HepG2 (cell line): ENCODE data around the gene CAPZB. TPM values are rescaled to one million over a fixed set of nuclear protein-coding genes. Genes with fewer than 3 reads are reported as not detected.

Experiments
- RELA ChIP-seq: sonication (generic); formaldehyde crosslinking; IDR thresholded peaks from 2 replicates; pipeline ENCODE4 v1.4.0; 2020; ENCODE audit warnings: missing genetic modification reagents
- SRY ChIP-seq: sonication (generic); formaldehyde crosslinking; IDR thresholded peaks from 2 replicates; pipeline ENCODE4 v1.8.0; 2022; ENCODE audit warnings: mild to moderate bottlenecking, missing genetic modification reagents
- ZNF121 ChIP-seq: sonication (generic); formaldehyde crosslinking; IDR thresholded peaks from 2 replicates; pipeline ENCODE4 v1.5.0; 2020; ENCODE audit warnings: mild to moderate bottlenecking, missing genetic modification reagents
- ZSCAN20 ChIP-seq: sonication (generic); formaldehyde crosslinking; IDR thresholded peaks from 2 replicates; pipeline ENCODE4 v1.4.0; 2020; ENCODE audit warnings: missing genetic modification reagents, mild to moderate bottlenecking, borderline replicate concordance
- polyA plus RNA-seq, 8 experiments: library from polyadenylated mRNA; depleted of rRNA in 3 of 8; stranded (reverse) in 7 of 8; unstranded in 1 of 8; fragments of >200 nt; fragmentation: Illumina TruSeq in 4 of 8; extraction: Trizol in 4 of 8; gene quantifications; 2 replicates each; pipeline versions ENCODE4 v1.2.1 to v1.2.3, GENCODE V29; 2011 to 2016; ENCODE audit warnings: low read depth in 4 of 8, missing spikeins in 1 of 8, mixed read lengths in 1 of 8; ENCODE audit not compliant: insufficient read depth in 1 of 8
- total RNA-seq, 5 experiments: library from RNA; depleted of rRNA; stranded (reverse); fragments of >200 nt; fragmentation: Illumina TruSeq; extraction: Trizol; gene quantifications; 2 replicates each; pipeline ENCODE4 v1.2.3, GENCODE V29; 2016; ENCODE audit warnings: low read depth in 1 of 5
- TF ChIP-seq, protein P1 (sequence below): sonication (generic); formaldehyde crosslinking; IDR thresholded peaks from one replicate; pipeline ENCODE4 v1.5.1; 2020; ENCODE audit warnings: mild to moderate bottlenecking, missing genetic modification reagents; ENCODE audit errors: not compliant biosample characterization
- TF ChIP-seq, protein P2 (sequence below): IDR thresholded peaks from 2 replicates; pipeline ENCODE4 v1.6.1; 2012; ENCODE audit warnings: inconsistent platforms

The CAPZB gene
- total and polyA plus RNA-seq, 2 of the 13 experiments (the other 11 are each of a cell fraction or from before 2014, with no cell fraction given), result 58.9 to 76.9 TPM

DNA sequence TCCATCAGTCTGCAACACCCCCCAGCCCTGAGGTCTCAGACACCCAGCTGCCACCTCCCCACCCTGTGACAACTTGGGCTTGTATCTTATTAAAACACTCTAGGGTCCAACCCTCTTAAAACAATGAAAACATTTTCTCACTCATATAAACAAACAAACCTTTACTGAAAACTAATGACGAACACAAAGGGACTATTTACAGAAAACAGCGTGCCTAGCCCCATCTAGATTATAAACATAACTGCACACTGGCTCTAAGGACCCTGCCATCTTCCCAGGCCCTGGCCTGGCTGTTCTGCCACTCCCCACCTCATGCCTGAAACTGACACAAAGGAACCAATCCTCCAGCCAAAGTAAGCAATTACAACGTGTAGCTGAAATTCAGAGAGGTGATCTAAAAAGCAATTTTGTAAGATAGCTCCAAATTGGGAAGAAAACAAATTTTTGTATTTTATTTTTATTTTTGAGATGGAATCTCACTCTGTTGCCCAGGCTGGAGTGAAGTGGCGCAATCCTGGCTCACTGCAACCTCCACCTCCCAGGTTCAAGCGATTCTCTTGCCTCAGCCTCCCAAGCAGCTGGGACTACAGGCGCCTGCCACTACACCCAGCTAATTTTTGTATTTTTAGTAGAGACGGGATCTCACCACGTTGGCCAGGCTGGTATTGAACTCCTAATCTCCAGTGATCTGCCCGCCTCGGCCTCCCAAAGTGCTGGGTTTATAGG, 40.9 kb downstream of the CAPZB start (continued):
- TF ChIP-seq, protein P1, sequence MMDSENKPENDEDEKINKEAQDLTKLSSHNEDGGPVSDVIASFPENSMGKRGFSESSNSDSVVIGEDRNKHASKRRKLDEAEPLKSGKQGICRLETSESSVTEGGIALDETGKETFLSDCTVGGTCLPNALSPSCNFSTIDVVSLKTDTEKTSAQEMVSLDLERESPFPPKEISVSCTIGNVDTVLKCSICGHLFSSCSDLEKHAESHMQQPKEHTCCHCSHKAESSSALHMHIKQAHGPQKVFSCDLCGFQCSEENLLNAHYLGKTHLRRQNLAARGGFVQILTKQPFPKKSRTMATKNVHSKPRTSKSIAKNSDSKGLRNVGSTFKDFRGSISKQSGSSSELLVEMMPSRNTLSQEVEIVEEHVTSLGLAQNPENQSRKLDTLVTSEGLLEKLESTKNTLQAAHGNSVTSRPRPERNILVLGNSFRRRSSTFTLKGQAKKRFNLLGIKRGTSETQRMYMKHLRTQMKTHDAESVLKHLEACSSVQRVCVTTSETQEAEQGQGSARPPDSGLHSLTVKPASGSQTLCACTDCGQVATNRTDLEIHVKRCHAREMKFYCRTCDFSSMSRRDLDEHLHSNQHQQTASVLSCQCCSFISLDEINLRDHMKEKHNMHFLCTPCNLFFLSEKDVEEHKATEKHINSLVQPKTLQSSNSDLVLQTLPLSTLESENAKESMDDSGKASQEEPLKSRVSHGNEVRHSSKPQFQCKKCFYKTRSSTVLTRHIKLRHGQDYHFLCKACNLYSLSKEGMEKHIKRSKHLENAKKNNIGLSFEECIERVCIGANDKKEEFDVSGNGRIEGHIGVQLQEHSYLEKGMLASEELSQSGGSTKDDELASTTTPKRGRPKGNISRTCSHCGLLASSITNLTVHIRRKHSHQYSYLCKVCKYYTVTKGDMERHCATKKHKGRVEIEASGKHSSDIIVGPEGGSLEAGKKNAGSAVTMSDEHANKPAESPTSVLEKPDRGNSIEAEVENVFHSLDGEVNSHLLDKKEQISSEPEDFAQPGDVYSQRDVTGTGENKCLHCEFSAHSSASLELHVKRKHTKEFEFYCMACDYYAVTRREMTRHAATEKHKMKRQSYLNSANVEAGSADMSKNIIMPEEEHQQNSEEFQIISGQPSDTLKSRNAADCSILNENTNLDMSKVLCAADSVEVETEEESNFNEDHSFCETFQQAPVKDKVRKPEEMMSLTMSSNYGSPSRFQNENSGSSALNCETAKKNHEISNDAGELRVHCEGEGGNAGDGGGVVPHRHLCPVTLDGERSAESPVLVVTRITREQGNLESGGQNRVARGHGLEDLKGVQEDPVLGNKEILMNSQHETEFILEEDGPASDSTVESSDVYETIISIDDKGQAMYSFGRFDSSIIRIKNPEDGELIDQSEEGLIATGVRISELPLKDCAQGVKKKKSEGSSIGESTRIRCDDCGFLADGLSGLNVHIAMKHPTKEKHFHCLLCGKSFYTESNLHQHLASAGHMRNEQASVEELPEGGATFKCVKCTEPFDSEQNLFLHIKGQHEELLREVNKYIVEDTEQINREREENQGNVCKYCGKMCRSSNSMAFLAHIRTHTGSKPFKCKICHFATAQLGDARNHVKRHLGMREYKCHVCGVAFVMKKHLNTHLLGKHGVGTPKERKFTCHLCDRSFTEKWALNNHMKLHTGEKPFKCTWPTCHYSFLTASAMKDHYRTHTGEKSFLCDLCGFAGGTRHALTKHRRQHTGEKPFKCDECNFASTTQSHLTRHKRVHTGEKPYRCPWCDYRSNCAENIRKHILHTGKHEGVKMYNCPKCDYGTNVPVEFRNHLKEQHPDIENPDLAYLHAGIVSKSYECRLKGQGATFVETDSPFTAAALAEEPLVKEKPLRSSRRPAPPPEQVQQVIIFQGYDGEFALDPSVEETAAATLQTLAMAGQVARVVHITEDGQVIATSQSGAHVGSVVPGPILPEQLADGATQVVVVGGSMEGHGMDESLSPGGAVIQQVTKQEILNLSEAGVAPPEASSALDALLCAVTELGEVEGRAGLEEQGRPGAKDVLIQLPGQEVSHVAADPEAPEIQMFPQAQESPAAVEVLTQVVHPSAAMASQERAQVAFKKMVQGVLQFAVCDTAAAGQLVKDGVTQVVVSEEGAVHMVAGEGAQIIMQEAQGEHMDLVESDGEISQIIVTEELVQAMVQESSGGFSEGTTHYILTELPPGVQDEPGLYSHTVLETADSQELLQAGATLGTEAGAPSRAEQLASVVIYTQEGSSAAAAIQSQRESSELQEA (CRISPR knock-in tag), result no peak
- no peak for TF ChIP-seq ZSCAN20
- peak; percentile 63 for TF ChIP-seq ZNF121 (CRISPR knock-in tag)
- no peak for TF ChIP-seq SRY (CRISPR knock-in tag)
- TF ChIP-seq, protein P2, sequence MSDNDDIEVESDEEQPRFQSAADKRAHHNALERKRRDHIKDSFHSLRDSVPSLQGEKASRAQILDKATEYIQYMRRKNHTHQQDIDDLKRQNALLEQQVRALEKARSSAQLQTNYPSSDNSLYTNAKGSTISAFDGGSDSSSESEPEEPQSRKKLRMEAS, result no peak
- TF ChIP-seq RELA (CRISPR knock-in tag), result no peak
